ENCODE measurements around the gene HOXD4. TPM values are rescaled to one million over a fixed set of nuclear protein-coding genes. Genes with fewer than 3 reads are reported as not detected.

HOXD4 gene
- total RNA-seq: not detected

- ATAC-seq (peak in 1 of 2 donors; percentile 28), DNase-seq (no peak)
- H3K27me3 Mint-ChIP-seq (ENCODE audit: low read depth): peaks cover 87% of the 10 kb centered on the region
- H3K9me3 Mint-ChIP-seq: no peaks in the 10 kb centered on the region
- H3K4me1 Mint-ChIP-seq (ENCODE audit: low read depth): peaks cover 3% of the 10 kb centered on the region
- no peak within 1 kb of the TSS for H3K4me3 Mint-ChIP-seq
- no peaks in the 10 kb centered on the region for H3K36me3 Mint-ChIP-seq (ENCODE audit: insufficient read depth)
Measured at GRCh38 chr2:176151442-176152287, at the start of gene HOXD4. Gene HOXD4, plus strand, starts transcription at chr2:176151550. Its CDS starts 84 bp downstream, at chr2:176151634.

- DNase-seq: no peak
- Mint-ChIP-seq H3K4me1 (ENCODE audit: low read depth) (peaks cover 20% of the 10 kb centered on the region), H3K9me3 (no peaks in the 10 kb centered on the region), H3K36me3 (ENCODE audit: insufficient read depth) (no peaks in the 10 kb centered on the region), H3K4me3 (no peak overlapping the region), H3K27me3 (ENCODE audit: low read depth) (peaks cover 91% of the 10 kb centered on the region)
- no peak for ATAC-seq
Measured at GRCh38 chr2:176101842-176102241, 49.5 kb upstream of the HOXD4 start.

GRCh38 chr2:176102309-176102866 lies 49.0 kb upstream of the HOXD4 start:
- ATAC-seq: no peak
- DNase-seq: no peak
- Mint-ChIP-seq H3K36me3 (ENCODE audit: insufficient read depth) (no peaks in the 10 kb centered on the region), H3K9me3 (no peaks in the 10 kb centered on the region), H3K27me3 (ENCODE audit: low read depth) (peaks cover 90% of the 10 kb centered on the region), H3K4me3 (no peak overlapping the region), H3K4me1 (ENCODE audit: low read depth) (peaks cover 18% of the 10 kb centered on the region)

GRCh38 chr2:176103194-176103593 lies 48.2 kb upstream of the HOXD4 start:
- Mint-ChIP-seq H3K4me1 (ENCODE audit: low read depth) (peaks cover 13% of the 10 kb centered on the region), H3K9me3 (no peaks in the 10 kb centered on the region), H3K36me3 (ENCODE audit: insufficient read depth) (no peaks in the 10 kb centered on the region), H3K4me3 (no peak overlapping the region), H3K27me3 (ENCODE audit: low read depth) (peaks cover 84% of the 10 kb centered on the region)
- no peak for ATAC-seq
- DNase-seq: no peak

- Mint-ChIP-seq H3K4me3 (no peak overlapping the region), H3K9me3 (no peaks in the 10 kb centered on the region), H3K36me3 (ENCODE audit: insufficient read depth) (no peaks in the 10 kb centered on the region), H3K4me1 (ENCODE audit: low read depth) (peaks cover 14% of the 10 kb centered on the region), H3K27me3 (ENCODE audit: low read depth) (peaks cover 83% of the 10 kb centered on the region)
- no peak for DNase-seq
- ATAC-seq: no peak
Measured at GRCh38 chr2:176103742-176104315, 47.5 kb upstream of the HOXD4 start.

GRCh38 chr2:176104316-176105077 lies 46.9 kb upstream of the HOXD4 start:
- H3K4me3 Mint-ChIP-seq: no peak overlapping the region
- H3K9me3 Mint-ChIP-seq: peaks cover 3% of the 10 kb centered on the region
- peaks cover 83% of the 10 kb centered on the region for H3K27me3 Mint-ChIP-seq (ENCODE audit: low read depth)
- no peak for ATAC-seq
- peaks cover 14% of the 10 kb centered on the region for H3K4me1 Mint-ChIP-seq (ENCODE audit: low read depth)
- H3K36me3 Mint-ChIP-seq (ENCODE audit: insufficient read depth): no peaks in the 10 kb centered on the region
- DNase-seq: no peak

GRCh38 chr2:176105078-176105729 lies 46.1 kb upstream of the HOXD4 start:
- Mint-ChIP-seq H3K27me3 (ENCODE audit: low read depth) (peaks cover 86% of the 10 kb centered on the region), H3K9me3 (peaks cover 4% of the 10 kb centered on the region), H3K4me3 (no peak overlapping the region), H3K36me3 (ENCODE audit: insufficient read depth) (no peaks in the 10 kb centered on the region), H3K4me1 (ENCODE audit: low read depth) (peaks cover 14% of the 10 kb centered on the region)
- DNase-seq (no peak), ATAC-seq (no peak)

- DNase-seq (no peak), ATAC-seq (peak; percentile 15 to 16)
- Mint-ChIP-seq H3K4me1 (ENCODE audit: low read depth) (peaks cover 14% of the 10 kb centered on the region), H3K27me3 (ENCODE audit: low read depth) (peaks cover 86% of the 10 kb centered on the region), H3K36me3 (ENCODE audit: insufficient read depth) (no peaks in the 10 kb centered on the region), H3K4me3 (peak overlapping the region; percentile 34), H3K9me3 (peaks cover 4% of the 10 kb centered on the region)
Measured at GRCh38 chr2:176105730-176106580, 45.4 kb upstream of the HOXD4 start.

- Mint-ChIP-seq H3K4me3 (peak within 1 kb of the TSS; percentile 54), H3K27me3 (ENCODE audit: low read depth) (peaks cover 85% of the 10 kb centered on the region), H3K9me3 (peaks cover 4% of the 10 kb centered on the region), H3K4me1 (ENCODE audit: low read depth) (peaks cover 16% of the 10 kb centered on the region), H3K36me3 (ENCODE audit: insufficient read depth) (no peaks in the 10 kb centered on the region)
- DNase-seq (no peak), ATAC-seq (peak; percentile 25 to 36)
Measured at GRCh38 chr2:176106581-176107539, 44.5 kb upstream of the HOXD4 start, which contains the start of gene HOXD11. Gene HOXD11, plus strand, starts transcription at chr2:176107280. Its CDS starts 76 bp downstream, at chr2:176107356.

- no peak overlapping the region for H3K4me3 Mint-ChIP-seq
Measured at GRCh38 chr2:176107731-176108181, 43.6 kb upstream of the HOXD4 start.

GRCh38 chr2:176109192-176109901 lies 42.0 kb upstream of the HOXD4 start:
- no peaks in the 10 kb centered on the region for H3K36me3 Mint-ChIP-seq (ENCODE audit: insufficient read depth)
- peaks cover 4% of the 10 kb centered on the region for H3K9me3 Mint-ChIP-seq
- DNase-seq (no peak), ATAC-seq (no peak)
- no peak overlapping the region for H3K4me3 Mint-ChIP-seq
- H3K4me1 Mint-ChIP-seq (ENCODE audit: low read depth): peaks cover 16% of the 10 kb centered on the region
- peaks cover 86% of the 10 kb centered on the region for H3K27me3 Mint-ChIP-seq (ENCODE audit: low read depth)

More at GRCh38 chr2:176107731-176108181, 43.6 kb upstream of the HOXD4 start:
- peaks cover 16% of the 10 kb centered on the region for H3K4me1 Mint-ChIP-seq (ENCODE audit: low read depth)
- DNase-seq: no peak
- peaks cover 4% of the 10 kb centered on the region for H3K9me3 Mint-ChIP-seq
- H3K36me3 Mint-ChIP-seq (ENCODE audit: insufficient read depth): no peaks in the 10 kb centered on the region
- ATAC-seq: no peak
- peaks cover 85% of the 10 kb centered on the region for H3K27me3 Mint-ChIP-seq (ENCODE audit: low read depth)

- peaks cover 16% of the 10 kb centered on the region for H3K4me1 Mint-ChIP-seq (ENCODE audit: low read depth)
- no peak overlapping the region for H3K4me3 Mint-ChIP-seq
- H3K36me3 Mint-ChIP-seq (ENCODE audit: insufficient read depth): no peaks in the 10 kb centered on the region
- H3K27me3 Mint-ChIP-seq (ENCODE audit: low read depth): peaks cover 86% of the 10 kb centered on the region
- no peak for DNase-seq
- ATAC-seq: no peak
- peaks cover 4% of the 10 kb centered on the region for H3K9me3 Mint-ChIP-seq
Measured at GRCh38 chr2:176109946-176110345, 41.4 kb upstream of the HOXD4 start.
